K562 (cell line): ENCODE measurements around the gene DEK.

ENCODE experiments used
- ELF4 ChIP-seq: fragments of 450-650 bp; formaldehyde crosslinking; IDR thresholded peaks from 2 replicates; pipeline ENCODE4 v1.4.0; 2022; ENCODE audit warnings: missing genetic modification characterization
- GTF2E2 ChIP-seq: fragments of 200-800 bp; sonication (Bioruptor generic); IDR thresholded peaks from 2 replicates; pipeline ENCODE4 v1.6.1; 2016; ENCODE audit warnings: missing genetic modification characterization, missing compliant biosample characterization
- KLF16 ChIP-seq: IDR thresholded peaks from 2 replicates; pipeline ENCODE4 v1.6.1; 2016; ENCODE audit warnings: antibody characterized with exemption
- POLR2A ChIP-seq: fragments of 450-650 bp; conservative IDR thresholded peaks from 2 replicates; pipeline ENCODE4 v1.6.1; 2016
- TCF3 ChIP-seq: sonication (generic); formaldehyde crosslinking; IDR thresholded peaks from 2 replicates; pipeline ENCODE4 v1.4.0; 2020; ENCODE audit warnings: mild to moderate bottlenecking, missing genetic modification reagents
- TEAD4 ChIP-seq, 2 experiments: sonication (generic) in 1 of 2; formaldehyde crosslinking in 1 of 2; IDR thresholded peaks; 2 replicates each; pipeline versions ENCODE4 v1.6.1 to v1.8.0; 2012 to 2022; ENCODE audit warnings: borderline replicate concordance in 1 of 2, inconsistent platforms in 1 of 2, low read length in 1 of 2, mild to moderate bottlenecking in 1 of 2, missing genetic modification reagents in 1 of 2
- VEZF1 ChIP-seq: fragments of 200-800 bp; sonication (Bioruptor generic); IDR thresholded peaks from 2 replicates; pipeline ENCODE4 v1.6.1; 2017; ENCODE audit warnings: missing genetic modification characterization, missing compliant biosample characterization
- ZBTB7A ChIP-seq: IDR thresholded peaks from 2 replicates; pipeline ENCODE4 v1.6.1; 2011; ENCODE audit warnings: low read depth, mild to moderate bottlenecking, low read length, moderate library complexity, borderline replicate concordance; ENCODE audit not compliant: control insufficient read depth
- ZNF12 ChIP-seq: sonication (generic); formaldehyde crosslinking; IDR thresholded peaks from 2 replicates; pipeline ENCODE4 v1.4.0; 2020; ENCODE audit warnings: mild to moderate bottlenecking, missing genetic modification reagents

DNA sequence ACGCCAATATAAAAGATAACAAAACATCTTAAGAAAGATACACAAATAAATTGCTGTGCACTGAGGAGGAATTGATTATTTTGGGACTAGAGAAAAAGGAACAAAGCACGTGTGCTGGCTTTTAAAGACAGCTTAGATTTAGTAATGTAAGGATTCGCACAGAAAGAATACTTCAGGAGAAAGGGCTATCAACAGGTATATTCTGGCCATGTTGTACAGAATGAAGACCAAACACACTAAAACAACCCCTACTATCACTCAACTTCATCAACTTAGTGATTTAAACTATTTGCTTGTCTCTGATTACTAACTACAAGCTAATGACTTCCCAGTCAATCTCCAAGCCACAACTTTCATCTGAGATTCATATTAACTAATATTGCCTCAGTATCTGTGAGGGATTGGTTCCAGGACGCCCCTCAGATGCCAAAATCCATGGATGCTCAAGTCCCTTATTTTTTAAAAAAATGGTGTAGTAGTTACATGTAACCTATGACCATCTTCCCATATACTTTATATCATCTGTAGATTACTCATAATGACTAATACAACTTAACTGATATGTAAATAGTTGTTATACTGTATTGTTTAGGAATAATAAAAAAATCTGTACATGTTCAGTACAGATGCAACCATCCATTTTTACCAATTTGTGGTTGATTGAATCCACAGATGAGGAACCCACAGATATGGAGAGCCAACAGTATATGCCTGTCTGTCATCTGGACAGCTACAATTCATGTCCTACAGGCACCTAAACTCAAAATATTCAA is 4.5 kb downstream of the DEK start:
- no peak for TF ChIP-seq TEAD4 (IDR thresholded peaks at IDR 0.05; ENCODE audit: low read length)
- TF ChIP-seq TEAD4 (CRISPR knock-in tag; IDR thresholded peaks at IDR 0.05; ENCODE audit: borderline replicate concordance) = no peak
- TF ChIP-seq POLR2A = no peak
- TF ChIP-seq ZNF12 (CRISPR knock-in tag) = no peak
- no peak for TF ChIP-seq ZBTB7A
- TF ChIP-seq TCF3 = no peak
- TF ChIP-seq GTF2E2 (tag) = no peak
- no peak for TF ChIP-seq ELF4 (CRISPR knock-in tag)
- TF ChIP-seq KLF16 = no peak
- no peak for TF ChIP-seq VEZF1 (CRISPR knock-in tag)
